WTC11 (cell line): ENCODE measurements around the gene FES.

Experiments
- CREB1 ChIP-seq: sonication (generic); formaldehyde crosslinking; IDR thresholded peaks from 2 replicates; pipeline ENCODE4 v1.8.0; 2023; ENCODE audit warnings: mild to moderate bottlenecking, missing genetic modification reagents
- FOXJ3 ChIP-seq: sonication (generic); formaldehyde crosslinking; IDR thresholded peaks from 2 replicates; pipeline ENCODE4 v1.9.0; 2021; ENCODE audit warnings: missing genetic modification reagents, mild to moderate bottlenecking, borderline replicate concordance
- NR2C2 ChIP-seq: sonication (generic); formaldehyde crosslinking; IDR thresholded peaks from 2 replicates; pipeline ENCODE4 v1.8.0; 2022; ENCODE audit warnings: mild to moderate bottlenecking, missing genetic modification reagents
- SP1 ChIP-seq: sonication (generic); formaldehyde crosslinking; conservative IDR thresholded peaks from 2 replicates; pipeline ENCODE4 v1.8.1; 2022; ENCODE audit warnings: missing genetic modification reagents
- TCF7 ChIP-seq: sonication (generic); formaldehyde crosslinking; IDR thresholded peaks from 2 replicates; pipeline ENCODE4 v1.8.0; 2022; ENCODE audit warnings: mild to moderate bottlenecking, low read depth, missing genetic modification reagents, moderate library complexity
- ZNF121 ChIP-seq: sonication (generic); formaldehyde crosslinking; IDR thresholded peaks from 2 replicates; pipeline ENCODE4 v1.8.0; 2023; ENCODE audit warnings: missing genetic modification reagents
- TF ChIP-seq, protein P1 (sequence below): fragments of 200-600 bp; IDR thresholded peaks from 2 replicates; pipeline ENCODE4 v1.8.0; 2022; ENCODE audit warnings: antibody characterized with exemption
- TF ChIP-seq, protein P2 (sequence below): sonication (generic); formaldehyde crosslinking; IDR thresholded peaks from 2 replicates; pipeline ENCODE4 v1.8.0; 2022; ENCODE audit warnings: mild to moderate bottlenecking, missing genetic modification reagents
- TF ChIP-seq, protein P3 (sequence below): fragments of 250-450 bp; sonication (Bioruptor Pico); conservative IDR thresholded peaks from 2 replicates; pipeline ENCODE4 v1.9.0; 2021; ENCODE audit warnings: mild to moderate bottlenecking
- TF ChIP-seq, protein P4 (sequence below): sonication (generic); formaldehyde crosslinking; conservative IDR thresholded peaks from 2 replicates; pipeline ENCODE4 v1.8.1; 2022; ENCODE audit warnings: mild to moderate bottlenecking, missing genetic modification reagents

DNA sequence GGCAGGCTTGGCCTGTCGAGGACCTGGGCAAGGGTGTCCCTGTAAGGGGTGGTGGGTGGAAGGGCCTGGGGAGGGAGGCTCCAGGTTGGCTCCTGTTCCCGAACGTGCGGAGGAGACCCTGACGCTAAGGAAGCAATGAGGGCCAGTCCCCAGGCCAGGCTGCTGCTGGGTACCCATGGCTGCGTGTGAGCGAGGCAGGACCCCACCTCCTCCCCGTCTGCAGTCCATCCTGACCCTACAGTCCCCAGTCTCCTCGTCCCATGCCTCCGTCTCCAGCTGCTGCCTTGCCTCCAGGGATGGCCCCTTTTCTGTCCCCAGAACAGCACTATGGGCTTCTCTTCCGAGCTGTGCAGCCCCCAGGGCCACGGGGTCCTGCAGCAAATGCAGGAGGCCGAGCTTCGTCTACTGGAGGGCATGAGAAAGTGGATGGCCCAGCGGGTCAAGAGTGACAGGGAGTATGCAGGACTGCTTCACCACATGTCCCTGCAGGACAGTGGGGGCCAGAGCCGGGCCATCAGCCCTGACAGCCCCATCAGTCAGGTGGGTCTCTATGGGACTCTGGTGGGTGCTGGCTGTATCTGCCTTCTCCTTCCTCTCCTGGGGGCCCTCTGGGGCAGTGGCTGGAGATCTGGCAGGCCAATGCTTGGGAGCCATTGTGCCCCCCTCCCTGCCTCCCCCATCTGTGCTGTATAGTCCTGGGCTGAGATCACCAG lies 571 bp downstream of the FES start:
- TF ChIP-seq, protein P1, sequence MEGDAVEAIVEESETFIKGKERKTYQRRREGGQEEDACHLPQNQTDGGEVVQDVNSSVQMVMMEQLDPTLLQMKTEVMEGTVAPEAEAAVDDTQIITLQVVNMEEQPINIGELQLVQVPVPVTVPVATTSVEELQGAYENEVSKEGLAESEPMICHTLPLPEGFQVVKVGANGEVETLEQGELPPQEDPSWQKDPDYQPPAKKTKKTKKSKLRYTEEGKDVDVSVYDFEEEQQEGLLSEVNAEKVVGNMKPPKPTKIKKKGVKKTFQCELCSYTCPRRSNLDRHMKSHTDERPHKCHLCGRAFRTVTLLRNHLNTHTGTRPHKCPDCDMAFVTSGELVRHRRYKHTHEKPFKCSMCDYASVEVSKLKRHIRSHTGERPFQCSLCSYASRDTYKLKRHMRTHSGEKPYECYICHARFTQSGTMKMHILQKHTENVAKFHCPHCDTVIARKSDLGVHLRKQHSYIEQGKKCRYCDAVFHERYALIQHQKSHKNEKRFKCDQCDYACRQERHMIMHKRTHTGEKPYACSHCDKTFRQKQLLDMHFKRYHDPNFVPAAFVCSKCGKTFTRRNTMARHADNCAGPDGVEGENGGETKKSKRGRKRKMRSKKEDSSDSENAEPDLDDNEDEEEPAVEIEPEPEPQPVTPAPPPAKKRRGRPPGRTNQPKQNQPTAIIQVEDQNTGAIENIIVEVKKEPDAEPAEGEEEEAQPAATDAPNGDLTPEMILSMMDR = no peak
- no peak for TF ChIP-seq SP1 (CRISPR knock-in tag)
- TF ChIP-seq CREB1 (CRISPR knock-in tag) = no peak
- TF ChIP-seq, protein P2, sequence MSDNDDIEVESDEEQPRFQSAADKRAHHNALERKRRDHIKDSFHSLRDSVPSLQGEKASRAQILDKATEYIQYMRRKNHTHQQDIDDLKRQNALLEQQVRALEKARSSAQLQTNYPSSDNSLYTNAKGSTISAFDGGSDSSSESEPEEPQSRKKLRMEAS (CRISPR knock-in tag) = no peak
- no peak for TF ChIP-seq TCF7 (CRISPR knock-in tag)
- TF ChIP-seq, protein P3, sequence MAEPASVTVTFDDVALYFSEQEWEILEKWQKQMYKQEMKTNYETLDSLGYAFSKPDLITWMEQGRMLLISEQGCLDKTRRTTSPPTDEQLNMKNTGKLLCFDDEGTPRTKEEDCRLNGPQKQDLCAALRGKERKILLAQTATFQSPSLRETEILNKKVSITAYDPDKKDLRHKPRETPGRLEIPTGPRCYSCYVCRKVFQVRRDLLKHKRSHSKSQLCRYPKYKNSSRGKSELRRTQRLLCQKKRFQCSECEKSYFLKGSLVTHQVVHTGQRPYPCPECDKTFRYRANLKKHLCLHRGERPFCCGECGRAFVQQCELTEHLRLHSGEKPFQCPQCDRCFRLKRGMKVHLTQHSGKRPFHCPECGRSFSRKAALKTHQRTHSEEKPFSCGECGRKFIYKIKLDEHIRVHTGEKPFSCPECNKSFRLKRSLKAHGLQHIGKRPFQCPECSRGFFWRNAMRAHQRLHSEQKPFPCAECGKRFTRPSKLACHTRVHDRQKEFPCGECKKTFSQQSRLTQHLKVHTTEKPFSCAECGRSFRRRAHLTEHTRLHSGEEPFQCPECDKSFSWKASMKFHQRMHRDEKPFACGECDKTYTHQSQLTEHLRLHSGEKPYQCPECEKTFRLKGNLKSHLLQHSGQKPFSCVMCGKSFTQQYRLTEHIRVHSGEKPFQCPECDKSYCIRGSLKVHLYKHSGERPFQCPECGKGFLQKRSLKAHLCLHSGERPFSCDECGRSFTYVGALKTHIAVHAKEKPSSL (CRISPR knock-in tag) = no peak
- TF ChIP-seq, protein P4, sequence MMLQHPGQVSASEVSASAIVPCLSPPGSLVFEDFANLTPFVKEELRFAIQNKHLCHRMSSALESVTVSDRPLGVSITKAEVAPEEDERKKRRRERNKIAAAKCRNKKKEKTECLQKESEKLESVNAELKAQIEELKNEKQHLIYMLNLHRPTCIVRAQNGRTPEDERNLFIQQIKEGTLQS (CRISPR knock-in tag) = no peak
- TF ChIP-seq FOXJ3 = no peak
- TF ChIP-seq ZNF121 (CRISPR knock-in tag) = no peak
- TF ChIP-seq NR2C2 (CRISPR knock-in tag) = no peak
